Right atrium auricular region (tissue), 2 donors: Measurements from ENCODE around the gene INKA2. TPM values are rescaled to one million over a fixed set of nuclear protein-coding genes. Genes with fewer than 3 reads are reported as not detected.

Experiments used
- DNase-seq: peaks from one replicate; pipeline ENCODE4 v3.0.0-alpha.2; 2019; ENCODE audit warnings: low spot score
- H3K27ac ChIP-seq, 2 donors: fragments of 200-600 bp; sonication (generic); 1 replicate in 1 of 2; 2 replicates in 1 of 2; pipeline ENCODE4 v1.5.1; 2016 to 2019
- H3K27me3 ChIP-seq, 2 donors: fragments of 200-600 bp; sonication (generic); one replicate each; pipeline versions ENCODE4 v1.5.1 to v1.6.0; 2017 to 2019
- H3K36me3 ChIP-seq: fragments of 200-600 bp; sonication (generic); one replicate; pipeline ENCODE4 v1.5.1; 2016
- H3K4me1 ChIP-seq, 2 donors: fragments of 200-600 bp; sonication (generic); one replicate each; pipeline versions ENCODE4 v1.5.1 to v1.6.0; 2017 to 2019
- H3K4me3 ChIP-seq, 2 donors: fragments of 200-600 bp; sonication (generic); 1 replicate in 1 of 2; 2 replicates in 1 of 2; pipeline ENCODE4 v1.5.1; 2017 to 2019; ENCODE audit warnings: mild to moderate bottlenecking in 1 of 2, moderate library complexity in 1 of 2
- H3K9me3 ChIP-seq, 2 donors: fragments of 200-600 bp; sonication (generic); one replicate each; pipeline ENCODE4 v1.5.1; 2019
- CTCF ChIP-seq, 2 donors: fragments of 200-600 bp; sonication (generic); IDR thresholded peaks; one replicate each; pipeline ENCODE4 v1.5.1; 2019; ENCODE audit warnings: antibody characterized with exemption in 2 of 2
- total RNA-seq, 2 donors: library from RNA; depleted of rRNA; stranded (reverse); fragments of >200 nt; gene quantifications; one replicate each; pipeline ENCODE4 v1.1.0, GENCODE V29; 2016

Gene INKA2
- total RNA-seq, 2 donors from 2014 or later, result 17.3 to 23.4 TPM

GRCh38 chr1:111734426-111734825 is 4.8 kb downstream of the INKA2 start:
- no peaks in the 10 kb centered on the region for H3K9me3 ChIP-seq
- peak overlapping the region; percentile 96 to 98 for H3K27ac ChIP-seq
- H3K4me1 ChIP-seq, result peaks cover 0 to 92% of the 10 kb centered on the region in 2 donors

GRCh38 chr1:111733992-111734341 is 5.2 kb downstream of the INKA2 start:
- Histone ChIP-seq H3K4me1 (peaks cover 0 to 96% of the 10 kb centered on the region in 2 donors), H3K36me3 (no peaks in the 10 kb centered on the region), H3K27me3 (no peaks in the 10 kb centered on the region), H3K27ac (peak overlapping the region; percentile 96 to 98), H3K9me3 (no peaks in the 10 kb centered on the region), H3K4me3 (no peak overlapping the region)
- DNase-seq, result no peak
- TF ChIP-seq CTCF (IDR thresholded peaks at IDR 0.05), result no peak

More at GRCh38 chr1:111734426-111734825, 4.8 kb downstream of the INKA2 start:
- Histone ChIP-seq H3K4me3 (no peak overlapping the region), H3K27me3 (no peaks in the 10 kb centered on the region), H3K36me3 (no peaks in the 10 kb centered on the region)
- no peak for DNase-seq
- TF ChIP-seq CTCF (IDR thresholded peaks at IDR 0.05), result no peak

GRCh38 chr1:111733183-111733991 is 5.8 kb downstream of the INKA2 start:
- Histone ChIP-seq H3K36me3 (no peaks in the 10 kb centered on the region), H3K27ac (peak overlapping the region; percentile 96 to 98), H3K4me3 (no peak overlapping the region), H3K27me3 (no peaks in the 10 kb centered on the region), H3K9me3 (no peaks in the 10 kb centered on the region), H3K4me1 (peaks cover 0 to 100% of the 10 kb centered on the region in 2 donors)
- peak; percentile 85 for DNase-seq
- TF ChIP-seq CTCF (IDR thresholded peaks at IDR 0.05), result no peak

GRCh38 chr1:111732718-111733117 is 6.5 kb downstream of the INKA2 start:
- no peak for TF ChIP-seq CTCF (IDR thresholded peaks at IDR 0.05)
- Histone ChIP-seq H3K9me3 (no peaks in the 10 kb centered on the region), H3K4me3 (no peak overlapping the region), H3K4me1 (peaks cover 0 to 99% of the 10 kb centered on the region in 2 donors), H3K36me3 (peaks cover under 1% of the 10 kb centered on the region), H3K27ac (peak overlapping the region; percentile 96 to 98), H3K27me3 (no peaks in the 10 kb centered on the region)
- DNase-seq, result peak; percentile 42

- Histone ChIP-seq H3K27me3 (no peaks in the 10 kb centered on the region), H3K27ac (peak overlapping the region; percentile 26 to 96)
- peak; percentile 50 for DNase-seq
These were observed 7.2 kb downstream of the INKA2 start for GRCh38 chr1:111731956-111732355.

More at GRCh38 chr1:111731956-111732355, 7.2 kb downstream of the INKA2 start:
- H3K4me3 ChIP-seq, result no peak overlapping the region
- TF ChIP-seq CTCF (IDR thresholded peaks at IDR 0.05), result no peak
- H3K9me3 ChIP-seq, result no peaks in the 10 kb centered on the region
- H3K36me3 ChIP-seq, result peaks cover 8% of the 10 kb centered on the region
- peaks cover 0 to 99% of the 10 kb centered on the region in 2 donors for H3K4me1 ChIP-seq
